Mucosa of stomach (tissue), 1 donor: Measurements from ENCODE around the gene GIT2.

ENCODE experiments used
- H3K27me3 ChIP-seq: one replicate; pipeline ENCODE4 v1.7.0; 2013; ENCODE audit warnings: mild to moderate bottlenecking, low read length; ENCODE audit not compliant: control insufficient read depth, insufficient read depth
- H3K36me3 ChIP-seq: one replicate; pipeline ENCODE4 v1.7.0; 2013; ENCODE audit warnings: low read length; ENCODE audit not compliant: control insufficient read depth, insufficient read depth
- H3K4me1 ChIP-seq: one replicate; pipeline ENCODE4 v1.7.0; 2013; ENCODE audit warnings: mild to moderate bottlenecking, low read length; ENCODE audit not compliant: control insufficient read depth, insufficient read depth
- H3K4me3 ChIP-seq: one replicate; pipeline ENCODE4 v1.7.0; 2013; ENCODE audit warnings: low read length
- H3K9ac ChIP-seq: one replicate; pipeline ENCODE4 v1.7.0; 2013; ENCODE audit warnings: mild to moderate bottlenecking, low read length, moderate library complexity
- H3K9me3 ChIP-seq: one replicate; pipeline ENCODE4 v1.7.0; 2013; ENCODE audit warnings: mild to moderate bottlenecking, low read length, moderate library complexity; ENCODE audit not compliant: control insufficient read depth
- donor health status: Pancreatic carcinoma.

Gene GIT2

DNA sequence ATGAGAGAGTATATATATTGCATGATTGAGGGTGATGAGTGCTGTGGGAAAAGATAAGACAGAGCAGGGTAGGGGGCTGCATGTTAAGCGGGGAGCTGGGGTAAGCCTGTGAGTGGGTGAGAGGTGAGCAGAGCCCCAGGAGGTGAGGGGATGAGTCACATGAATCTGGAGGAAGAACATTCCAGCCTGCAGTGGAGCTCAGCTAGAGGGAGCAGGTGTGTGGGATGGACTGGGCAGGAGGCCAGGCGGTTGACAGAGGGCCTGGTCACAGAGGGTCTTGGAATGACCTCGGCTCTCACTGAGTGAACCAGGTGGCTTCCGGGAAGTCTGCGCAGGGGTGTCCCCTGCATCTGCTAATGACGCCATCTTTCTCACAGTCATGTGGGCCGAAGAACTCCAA, 44.4 kb downstream of the GIT2 start:
- H3K9me3 ChIP-seq, result no peaks in the 10 kb centered on the region
- no peak overlapping the region for H3K4me3 ChIP-seq
- no peaks in the 10 kb centered on the region for H3K27me3 ChIP-seq
- no peaks in the 10 kb centered on the region for H3K4me1 ChIP-seq
- no peak overlapping the region for H3K9ac ChIP-seq
- peaks cover 11% of the 10 kb centered on the region for H3K36me3 ChIP-seq

DNA sequence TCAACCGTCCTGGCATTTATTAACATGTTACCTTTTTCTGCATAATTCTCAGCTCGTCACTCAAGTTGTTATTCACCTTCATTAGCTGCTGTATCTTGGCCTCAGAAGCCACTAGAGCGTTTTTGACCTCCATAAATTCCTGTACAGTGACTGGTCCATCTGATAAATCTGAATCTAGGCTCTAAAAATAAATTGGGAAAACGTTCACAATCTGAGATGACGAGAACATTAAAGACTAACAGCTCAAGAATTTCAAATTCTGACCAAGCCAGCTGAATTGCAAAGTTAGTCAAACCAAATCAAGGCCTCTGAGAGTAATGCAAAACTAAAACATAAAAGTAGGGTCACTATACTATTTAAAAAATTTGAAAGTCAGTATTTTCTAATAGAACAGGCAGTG, 45.0 kb downstream of the GIT2 start:
- no peaks in the 10 kb centered on the region for H3K27me3 ChIP-seq
- no peaks in the 10 kb centered on the region for H3K9me3 ChIP-seq
- H3K36me3 ChIP-seq, result peaks cover 11% of the 10 kb centered on the region
- no peak overlapping the region for H3K9ac ChIP-seq
- H3K4me3 ChIP-seq, result no peak overlapping the region
- no peaks in the 10 kb centered on the region for H3K4me1 ChIP-seq

DNA sequence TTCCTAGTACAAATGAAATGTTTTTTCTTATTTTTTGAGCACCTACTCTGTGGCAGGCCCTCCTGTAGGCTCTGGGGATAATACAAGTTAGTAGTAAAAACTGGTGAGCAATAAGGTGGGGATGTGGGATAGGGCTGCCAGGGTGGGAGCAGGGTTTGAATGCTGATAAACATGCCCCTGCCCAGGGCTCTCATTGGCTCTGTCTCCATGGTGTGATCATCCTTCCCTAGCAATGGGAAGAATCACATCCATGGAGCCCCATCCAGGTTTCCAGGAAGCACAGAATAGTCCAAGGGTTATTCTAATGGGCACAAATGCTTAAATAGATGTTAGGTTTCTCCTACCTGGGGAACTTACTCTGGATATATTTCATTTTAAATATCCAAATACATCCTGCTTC, 45.5 kb downstream of the GIT2 start:
- no peak overlapping the region for H3K9ac ChIP-seq
- H3K4me1 ChIP-seq, result no peaks in the 10 kb centered on the region
- H3K4me3 ChIP-seq, result no peak overlapping the region
- peaks cover 11% of the 10 kb centered on the region for H3K36me3 ChIP-seq
- H3K9me3 ChIP-seq, result no peaks in the 10 kb centered on the region
- H3K27me3 ChIP-seq, result no peaks in the 10 kb centered on the region

GRCh38 chr12:109949089-109949488, 47.1 kb downstream of the GIT2 start:
- Histone ChIP-seq H3K36me3 (peaks cover 11% of the 10 kb centered on the region), H3K9me3 (no peaks in the 10 kb centered on the region), H3K9ac (no peak overlapping the region), H3K4me3 (no peak overlapping the region), H3K4me1 (no peaks in the 10 kb centered on the region), H3K27me3 (no peaks in the 10 kb centered on the region)

DNA sequence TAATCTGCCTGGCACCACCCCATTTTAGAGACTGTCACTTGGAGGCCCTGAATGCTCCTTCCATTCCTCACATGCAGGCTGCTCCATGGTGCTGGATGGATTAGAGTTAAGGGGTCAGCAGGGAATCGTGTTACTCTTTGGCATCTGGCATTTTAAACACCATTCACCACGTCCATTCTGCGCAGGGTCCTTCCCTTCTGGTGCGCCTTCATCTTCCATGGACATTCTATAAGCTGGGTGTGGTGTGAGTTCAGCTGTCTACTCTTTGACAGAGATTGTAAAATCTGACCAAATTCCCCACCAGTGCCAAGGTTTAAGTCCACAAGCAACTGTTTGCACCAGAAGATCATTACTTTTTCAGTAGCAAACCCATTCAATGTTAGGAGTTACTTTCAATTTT, 47.8 kb downstream of the GIT2 start:
- Histone ChIP-seq H3K4me1 (no peaks in the 10 kb centered on the region), H3K9ac (no peak overlapping the region), H3K4me3 (no peak overlapping the region), H3K9me3 (no peaks in the 10 kb centered on the region), H3K27me3 (no peaks in the 10 kb centered on the region), H3K36me3 (peaks cover 11% of the 10 kb centered on the region)

DNA sequence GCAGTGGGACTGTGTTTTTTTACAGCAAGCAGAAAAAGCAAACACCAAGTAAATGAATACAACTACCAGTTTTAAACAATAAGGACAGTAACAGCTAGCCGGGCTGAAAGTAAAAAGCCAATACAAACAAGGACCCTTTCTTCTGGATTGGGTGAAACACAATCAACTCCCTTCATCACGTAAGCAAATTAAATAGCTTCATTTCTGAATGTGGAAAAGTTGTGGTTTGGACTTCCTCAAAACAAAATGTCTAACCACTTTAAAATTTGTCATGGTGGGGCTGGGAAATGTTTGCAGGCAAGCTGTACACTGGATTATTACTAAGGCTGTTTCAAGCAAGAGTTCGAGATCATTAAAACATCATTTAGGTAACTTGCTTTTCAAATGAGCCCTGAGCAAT, 48.6 kb downstream of the GIT2 start:
- no peak overlapping the region for H3K9ac ChIP-seq
- no peak overlapping the region for H3K4me3 ChIP-seq
- no peaks in the 10 kb centered on the region for H3K9me3 ChIP-seq
- peaks cover 4% of the 10 kb centered on the region for H3K36me3 ChIP-seq
- H3K27me3 ChIP-seq, result no peaks in the 10 kb centered on the region
- no peaks in the 10 kb centered on the region for H3K4me1 ChIP-seq

GRCh38 chr12:109946913-109947312, 49.3 kb downstream of the GIT2 start:
- H3K36me3 ChIP-seq, result no peaks in the 10 kb centered on the region
- no peak overlapping the region for H3K4me3 ChIP-seq
- no peaks in the 10 kb centered on the region for H3K27me3 ChIP-seq
- no peaks in the 10 kb centered on the region for H3K4me1 ChIP-seq
- H3K9ac ChIP-seq, result no peak overlapping the region
- no peaks in the 10 kb centered on the region for H3K9me3 ChIP-seq

DNA sequence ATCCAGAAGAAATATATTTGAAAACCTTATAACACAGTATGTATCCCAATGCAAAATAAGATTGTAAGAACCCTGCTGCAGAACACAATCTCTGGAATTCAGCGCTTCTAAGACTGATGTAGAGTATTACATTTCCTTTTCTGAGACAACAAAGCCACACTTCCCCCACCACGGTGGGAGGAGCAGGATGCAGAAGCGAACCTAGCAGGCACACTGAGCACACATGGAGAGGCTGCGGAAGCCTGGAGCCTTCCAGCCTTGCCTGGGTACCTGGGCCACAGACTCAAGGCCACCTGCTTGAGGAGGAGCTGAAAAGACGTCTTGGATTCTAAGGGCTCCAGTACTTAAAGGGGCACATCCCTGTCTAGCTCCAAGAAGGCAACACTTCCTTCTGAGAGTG, 49.7 kb downstream of the GIT2 start:
- Histone ChIP-seq H3K9ac (no peak overlapping the region), H3K4me1 (no peaks in the 10 kb centered on the region), H3K27me3 (no peaks in the 10 kb centered on the region), H3K4me3 (no peak overlapping the region), H3K36me3 (no peaks in the 10 kb centered on the region), H3K9me3 (no peaks in the 10 kb centered on the region)

DNA sequence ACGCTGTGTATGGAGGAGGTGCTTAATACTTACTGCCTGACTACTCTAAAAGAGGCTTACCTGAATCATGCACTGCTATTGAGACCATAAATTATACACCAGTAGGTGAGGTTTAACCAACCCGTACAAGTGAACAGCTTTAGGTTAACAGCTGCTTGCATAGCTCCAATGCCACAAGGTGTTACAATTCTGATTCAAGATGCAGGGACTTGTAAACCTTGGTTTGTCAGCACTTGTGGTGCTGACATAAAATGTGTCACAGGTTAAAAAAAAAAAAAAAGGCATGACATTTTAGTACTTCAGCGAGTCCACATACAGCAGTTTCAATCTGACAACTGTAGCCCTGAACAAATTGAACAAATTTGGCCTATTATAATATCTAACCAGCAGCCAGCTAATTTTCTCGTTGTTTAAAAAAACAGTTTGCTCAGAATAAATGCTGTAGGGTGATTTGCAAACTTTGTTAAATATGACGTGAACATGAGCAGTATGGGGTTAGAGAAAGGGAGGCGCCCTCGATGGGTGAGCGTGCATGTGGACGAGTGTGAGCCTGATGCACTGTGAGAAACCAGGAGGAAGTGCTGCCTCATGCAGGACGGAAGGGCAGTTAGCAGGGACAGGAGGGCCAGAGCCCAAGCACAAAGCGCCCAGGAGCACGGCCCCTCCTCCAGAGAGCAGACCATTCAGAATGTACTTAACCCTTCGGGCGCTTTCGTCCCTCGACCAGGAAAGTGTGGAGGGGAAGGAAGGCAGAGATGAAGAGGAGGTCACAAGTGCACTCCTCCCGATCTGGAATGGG, 51.4 kb downstream of the GIT2 start:
- Histone ChIP-seq H3K36me3 (no peaks in the 10 kb centered on the region), H3K9ac (no peak overlapping the region), H3K9me3 (no peaks in the 10 kb centered on the region), H3K4me3 (no peak overlapping the region), H3K4me1 (no peaks in the 10 kb centered on the region), H3K27me3 (no peaks in the 10 kb centered on the region)

DNA sequence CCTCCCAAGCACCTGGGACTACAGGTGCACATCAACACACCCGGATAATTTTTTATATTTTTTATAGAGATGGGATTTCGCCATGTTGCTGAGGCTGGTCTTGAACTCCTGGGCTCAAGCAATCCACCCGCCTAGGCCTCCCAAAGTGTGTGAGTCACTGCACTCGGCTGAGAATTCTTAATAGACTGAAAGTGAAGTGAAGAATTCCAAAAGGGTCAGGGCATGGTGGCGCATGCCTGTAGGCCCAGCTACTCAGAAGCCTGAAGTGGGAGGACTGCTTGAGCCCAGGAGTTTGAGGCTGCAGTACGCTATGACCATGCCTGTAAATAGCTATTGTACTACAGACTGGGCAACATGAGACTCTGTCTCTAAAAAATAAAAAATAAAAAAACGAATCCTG, 52.4 kb downstream of the GIT2 start:
- Histone ChIP-seq H3K9me3 (no peaks in the 10 kb centered on the region), H3K36me3 (peaks cover 3% of the 10 kb centered on the region), H3K9ac (no peak overlapping the region), H3K27me3 (no peaks in the 10 kb centered on the region), H3K4me1 (no peaks in the 10 kb centered on the region), H3K4me3 (no peak overlapping the region)

DNA sequence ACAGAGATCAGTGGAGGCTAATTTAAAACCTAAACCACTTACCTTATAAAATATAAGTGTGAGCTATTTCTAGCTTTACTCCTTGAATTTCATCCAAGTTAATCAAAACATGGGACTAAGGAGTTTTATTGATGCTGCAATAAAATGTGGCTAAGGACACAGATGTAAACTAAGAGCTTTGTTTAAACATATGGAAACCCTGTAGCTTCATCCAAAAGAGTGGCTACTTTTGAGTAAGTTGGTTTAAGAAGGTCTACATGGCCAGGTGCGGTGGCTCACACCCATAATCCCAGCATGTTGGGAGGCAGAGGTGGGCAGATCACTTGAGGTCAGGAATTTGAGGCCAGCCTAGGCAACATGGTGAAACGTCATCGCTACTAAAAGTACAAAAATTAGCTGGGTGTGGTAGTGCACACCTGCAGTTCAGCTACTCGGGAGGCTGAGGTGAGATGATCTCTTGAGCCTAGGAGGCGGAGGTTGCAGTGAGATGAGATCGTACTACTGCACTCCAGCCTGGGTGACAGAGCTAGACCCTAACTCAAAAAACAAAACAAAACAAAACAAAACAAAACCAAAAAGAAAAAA, 55.7 kb downstream of the GIT2 start:
- Histone ChIP-seq H3K4me3 (no peak overlapping the region), H3K27me3 (no peaks in the 10 kb centered on the region), H3K36me3 (peaks cover 10% of the 10 kb centered on the region), H3K9me3 (no peaks in the 10 kb centered on the region), H3K4me1 (no peaks in the 10 kb centered on the region), H3K9ac (no peak overlapping the region)

DNA sequence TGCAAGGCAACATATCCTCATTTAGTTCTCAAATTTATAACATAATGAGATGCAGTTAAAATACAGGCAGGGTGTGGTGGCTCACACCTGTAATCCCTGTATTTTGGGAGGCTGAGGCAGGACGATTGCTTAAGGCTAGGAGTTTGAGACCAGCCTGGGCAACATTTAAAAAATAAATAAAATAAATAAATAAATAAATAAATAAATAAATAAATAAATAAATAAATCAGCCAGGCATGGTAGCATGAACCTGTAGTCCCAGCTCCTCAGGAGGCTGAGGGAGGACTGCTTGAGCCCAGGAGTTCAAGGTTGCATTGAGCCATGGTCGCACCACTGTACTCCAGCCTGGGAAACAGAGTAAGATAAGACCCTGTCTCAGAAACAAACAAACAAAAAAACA, 56.7 kb downstream of the GIT2 start:
- Histone ChIP-seq H3K4me1 (no peaks in the 10 kb centered on the region), H3K36me3 (peaks cover 10% of the 10 kb centered on the region), H3K27me3 (no peaks in the 10 kb centered on the region), H3K4me3 (no peak overlapping the region), H3K9me3 (no peaks in the 10 kb centered on the region), H3K9ac (no peak overlapping the region)
